NCI-H226 (cell line): ENCODE measurements around the gene ACOX1.

Experiments
- DNase-seq: peaks from one replicate; pipeline ENCODE4 v3.0.0-alpha.2; 2015

The ACOX1 gene

DNA sequence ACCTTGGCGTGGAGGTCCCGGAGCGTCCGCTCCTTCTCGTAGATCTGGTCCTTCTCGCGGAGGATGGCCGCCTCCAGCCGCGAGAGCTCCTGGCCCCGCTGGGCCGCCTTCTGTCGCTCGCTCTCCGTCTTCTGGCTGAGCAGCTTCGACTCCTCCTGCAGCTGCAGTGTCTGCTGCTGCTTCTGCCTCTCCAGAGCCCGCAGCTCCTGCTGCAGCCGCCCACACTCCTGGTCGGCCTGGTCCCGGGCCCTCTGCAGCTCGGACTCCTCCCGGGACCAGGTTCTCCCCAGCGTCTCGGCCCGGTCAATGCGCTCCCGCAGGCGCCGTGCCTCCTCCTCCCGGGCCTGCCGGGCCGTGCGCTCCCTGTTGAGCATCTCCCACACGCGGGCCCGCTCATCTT, 29.2 kb upstream of the ACOX1 start:
- DNase-seq, result no peak

DNA sequence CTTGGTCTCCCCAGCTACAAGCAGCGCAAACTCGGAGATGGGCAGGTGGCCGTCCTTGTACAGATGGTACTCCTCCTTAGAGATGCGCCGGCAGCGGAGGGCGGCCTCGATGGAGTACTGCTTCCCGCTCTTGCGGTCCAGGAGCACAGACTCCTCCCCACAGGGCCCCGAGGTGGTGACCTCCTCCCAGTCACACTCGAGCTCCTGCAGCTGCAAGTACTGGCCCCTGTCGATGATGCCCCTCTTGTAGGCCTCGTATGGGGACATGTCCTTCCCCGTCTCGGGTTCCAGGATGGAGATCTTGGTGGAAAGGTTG, 28.8 kb upstream of the ACOX1 start:
- no peak for DNase-seq

DNA sequence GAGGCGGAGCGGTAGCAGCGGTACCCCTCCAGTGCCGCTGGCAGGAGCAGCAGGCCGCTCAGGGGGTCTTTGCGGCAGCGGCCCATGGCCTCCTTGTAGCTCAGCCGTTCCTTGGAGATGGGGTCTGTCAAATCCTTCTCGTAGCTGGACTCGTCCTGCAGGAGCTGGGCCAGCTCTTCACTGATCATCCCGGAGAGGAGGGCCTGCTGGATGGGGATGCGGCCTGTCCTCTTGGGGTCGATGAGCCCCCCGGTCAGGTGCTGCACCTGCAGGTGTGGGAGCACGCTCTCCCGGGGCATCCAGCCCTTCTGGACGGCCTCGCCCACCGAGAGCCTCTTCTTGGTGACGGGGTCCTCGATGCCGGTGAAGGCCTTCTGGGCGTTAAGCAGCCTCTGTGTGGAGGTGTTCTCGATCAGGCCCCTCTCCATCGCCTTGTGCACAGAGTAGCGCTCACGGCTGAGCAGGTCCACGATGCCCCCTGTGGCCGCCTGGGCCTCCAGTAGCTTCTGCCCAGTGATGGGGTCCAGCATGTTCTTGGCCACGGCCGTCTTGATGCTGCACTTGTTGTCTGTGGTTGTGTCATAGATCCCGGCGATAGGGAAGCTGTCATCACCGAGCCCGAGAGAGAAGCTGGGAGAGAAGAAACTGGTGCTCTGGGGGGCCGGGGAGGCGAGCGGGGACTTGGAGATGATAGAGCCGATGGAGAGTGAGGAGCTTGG, 28.3 kb upstream of the ACOX1 start:
- DNase-seq, result no peak

DNA sequence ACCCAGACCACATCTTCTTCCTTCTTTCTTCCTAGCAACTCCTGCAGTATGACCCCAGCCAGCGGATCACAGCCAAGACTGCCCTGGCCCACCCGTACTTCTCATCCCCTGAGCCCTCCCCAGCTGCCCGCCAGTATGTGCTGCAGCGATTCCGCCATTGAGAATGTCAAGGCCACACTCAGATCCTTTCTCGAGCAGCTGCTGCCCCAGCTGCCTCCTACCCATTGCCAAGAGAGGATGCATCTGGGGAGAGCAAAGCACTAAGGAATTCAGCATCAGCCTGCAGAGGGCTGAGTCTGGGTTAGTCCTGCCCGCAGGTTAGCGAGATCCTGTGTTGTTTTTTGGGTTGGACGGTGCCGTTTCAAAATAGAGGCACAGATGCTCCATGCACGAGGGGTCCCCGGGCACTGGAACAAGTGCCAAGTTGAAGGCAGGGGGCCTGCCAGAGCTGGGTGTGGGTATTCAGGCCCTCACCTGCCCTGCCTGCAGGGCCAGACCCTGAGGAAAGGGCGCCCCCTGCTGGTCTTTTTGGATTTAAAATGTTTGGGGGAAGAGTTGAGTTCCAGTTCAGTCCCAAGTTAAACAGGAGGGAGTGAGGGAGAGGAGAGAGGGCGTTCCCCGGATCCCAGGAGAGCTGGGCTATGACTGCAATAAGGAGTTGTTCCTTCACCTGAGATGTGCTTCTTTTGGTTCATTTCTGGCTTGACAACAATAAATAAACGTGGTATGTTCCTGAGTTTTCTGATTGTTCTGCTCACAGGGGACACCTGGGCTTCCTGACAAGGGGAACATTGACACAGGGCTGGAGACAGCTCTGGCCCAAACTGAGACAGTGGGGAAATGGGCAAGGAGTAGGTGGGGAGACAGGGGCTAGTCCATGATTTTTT, 26.5 kb upstream of the ACOX1 start:
- DNase-seq, result peak; percentile 33

DNA sequence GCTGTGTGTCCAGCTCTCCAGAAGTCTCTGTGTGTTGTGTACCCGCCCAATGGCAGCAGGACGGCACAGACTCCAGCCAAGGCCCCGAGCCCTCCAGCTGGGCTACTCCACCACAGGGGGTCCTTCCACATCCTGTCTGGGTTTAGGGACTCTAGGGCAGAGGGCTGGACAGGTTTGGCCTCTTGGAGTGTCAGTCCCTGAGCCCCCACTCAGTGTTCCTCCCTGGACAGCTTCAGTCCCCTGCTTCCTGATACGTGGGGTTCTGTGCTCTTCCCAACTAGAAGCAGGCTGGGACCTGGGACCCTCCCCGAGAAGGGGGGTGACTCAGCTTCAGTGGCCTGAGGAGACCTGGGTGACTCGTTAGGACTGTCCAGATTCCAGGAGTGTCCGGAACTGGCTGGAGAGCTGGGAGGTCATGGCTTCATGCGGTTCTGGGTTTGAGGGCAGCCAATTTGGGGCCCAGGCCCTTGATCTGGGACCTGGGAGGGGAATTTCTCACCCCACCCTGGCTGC, 25.8 kb upstream of the ACOX1 start:
- DNase-seq, result no peak

DNA sequence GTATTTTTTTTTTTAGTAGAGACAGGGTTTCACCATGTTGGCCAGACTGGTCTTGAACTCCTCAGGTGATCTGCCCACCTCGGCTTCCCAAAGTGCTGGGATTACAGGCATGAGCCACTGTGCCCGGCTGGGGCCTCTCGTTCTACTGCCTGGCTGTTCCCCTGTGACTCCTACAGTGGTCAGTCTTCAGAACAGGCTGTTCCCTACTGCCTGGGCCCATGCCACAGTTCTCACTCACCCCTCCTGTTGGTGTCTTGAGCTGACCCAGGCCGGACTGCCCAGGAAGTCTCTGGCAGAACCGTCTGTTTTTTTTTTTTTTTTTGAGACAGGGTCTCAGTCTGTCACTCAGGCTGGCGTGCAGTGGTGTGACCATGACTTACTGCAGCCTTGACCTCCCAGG, 24.9 kb upstream of the ACOX1 start:
- DNase-seq, result no peak

DNA sequence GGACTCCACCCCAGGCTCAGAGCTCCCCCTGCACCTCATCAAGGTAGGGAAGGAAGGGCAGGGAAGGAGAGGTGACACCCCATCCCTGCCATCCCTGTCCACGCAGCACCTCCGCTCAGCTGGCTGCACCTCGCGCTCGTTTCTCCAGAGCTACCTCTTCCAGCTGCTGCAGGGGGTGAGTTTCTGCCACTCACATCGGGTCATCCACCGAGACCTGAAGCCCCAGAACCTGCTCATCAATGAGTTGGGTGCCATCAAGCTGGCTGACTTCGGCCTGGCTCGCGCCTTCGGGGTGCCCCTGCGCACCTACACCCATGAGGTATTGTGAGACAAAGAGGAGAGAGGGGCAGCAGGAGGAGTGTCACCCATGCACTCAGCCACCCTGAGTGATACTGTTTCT, 23.1 kb upstream of the ACOX1 start:
- no peak for DNase-seq

DNA sequence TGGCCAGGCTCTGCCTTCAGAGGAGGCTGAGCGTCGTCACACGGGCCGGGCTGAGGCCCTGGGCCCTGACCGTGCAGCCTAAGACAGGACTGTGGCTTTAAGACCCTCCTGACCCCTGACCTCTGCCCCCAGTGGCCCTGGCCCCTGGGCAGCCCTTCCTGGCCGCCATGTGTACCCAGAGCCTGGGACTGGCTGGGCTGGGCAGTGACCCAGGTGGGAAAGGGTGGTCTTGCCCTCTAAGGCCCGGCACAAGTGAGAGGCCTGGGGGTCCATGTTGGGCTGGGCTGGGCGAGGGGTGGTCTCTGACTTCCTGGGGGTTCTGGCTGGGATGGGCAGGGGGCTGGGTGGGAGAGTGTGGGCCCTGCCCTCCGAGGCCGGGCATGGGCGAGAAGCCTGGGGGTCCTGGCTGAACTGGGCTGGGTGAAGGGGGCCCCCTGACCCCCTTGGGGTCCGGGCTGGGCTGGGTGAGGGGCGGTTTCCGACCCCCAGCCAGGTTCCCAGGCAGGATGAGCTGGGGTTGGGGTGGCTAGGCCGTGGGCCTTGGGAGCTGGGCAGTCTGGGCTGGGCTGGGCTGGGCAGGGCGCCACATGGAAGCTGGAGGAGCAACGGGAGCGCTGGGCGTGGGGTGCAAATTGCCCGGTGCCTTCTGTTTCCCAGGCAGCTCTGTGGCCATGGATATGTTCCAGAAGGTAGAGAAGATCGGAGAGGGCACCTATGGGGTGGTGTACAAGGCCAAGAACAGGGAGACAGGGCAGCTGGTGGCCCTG, 22.0 kb upstream of the ACOX1 start, which contains the start of gene CDK3:
TSS of gene CDK3 (plus strand) at position 101 of the 767 bp plus-strand sequence. CDS start at position 672, 571 bp downstream.
- DNase-seq, result no peak

DNA sequence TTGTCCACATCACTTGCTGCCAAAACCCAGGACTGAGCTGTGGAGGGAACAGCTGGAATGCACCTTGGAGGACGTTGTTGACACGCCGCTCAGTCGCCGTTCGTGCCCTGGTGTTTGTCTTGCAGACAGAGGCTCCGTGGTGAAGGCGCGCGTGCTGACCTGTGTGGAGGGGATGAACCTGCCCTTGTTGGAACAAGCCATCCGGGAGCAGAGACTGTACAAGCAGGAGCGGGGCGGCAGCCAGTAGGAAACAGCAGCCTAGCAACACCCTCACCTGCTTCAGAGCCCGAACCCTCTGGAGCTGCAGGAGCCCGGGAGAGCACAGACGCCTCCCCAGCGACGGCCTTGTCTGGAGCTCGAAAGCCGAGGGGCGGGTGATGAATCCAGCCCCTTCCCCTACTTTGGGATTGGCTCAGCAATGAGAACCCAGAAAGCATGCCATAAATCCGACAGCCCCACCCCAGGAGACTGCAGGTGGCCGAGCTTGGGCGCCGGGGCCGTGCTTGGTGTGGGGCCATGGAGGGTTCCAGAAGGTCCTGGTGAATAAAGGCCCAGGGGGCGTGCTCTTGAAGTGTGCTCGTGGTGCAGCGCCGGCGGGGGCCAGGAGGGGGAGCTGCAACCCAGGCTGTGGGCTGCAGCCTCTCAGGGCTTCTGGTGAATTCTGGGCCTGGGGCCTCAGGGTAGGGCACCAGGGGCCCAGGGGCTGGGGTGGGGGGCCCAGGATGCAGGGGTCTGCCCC, 21.2 kb upstream of the ACOX1 start:
- DNase-seq, result no peak

DNA sequence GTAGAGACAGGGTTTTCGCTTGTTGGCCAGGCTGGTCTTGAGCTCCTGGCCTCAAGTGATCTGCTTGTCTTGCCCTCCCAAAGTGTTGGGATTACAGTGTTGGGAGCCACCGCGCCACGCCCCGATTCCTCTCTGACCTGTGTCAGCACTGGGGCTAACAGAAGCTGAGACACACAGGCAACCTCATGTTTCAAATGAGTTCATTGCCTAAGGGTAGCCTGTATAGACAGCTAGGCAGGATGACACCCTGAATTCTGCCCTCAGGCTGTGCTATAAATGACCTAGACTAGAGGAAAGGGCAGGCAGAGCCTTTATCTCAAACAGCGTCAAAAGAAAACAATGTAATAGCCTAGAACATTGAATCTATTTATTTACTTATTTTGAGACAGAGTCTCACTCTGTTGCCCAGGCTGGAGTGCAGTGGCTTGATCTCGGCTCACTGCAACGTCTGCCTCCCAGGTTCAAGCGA, 19.4 kb upstream of the ACOX1 start:
- peak; percentile 28 for DNase-seq

DNA sequence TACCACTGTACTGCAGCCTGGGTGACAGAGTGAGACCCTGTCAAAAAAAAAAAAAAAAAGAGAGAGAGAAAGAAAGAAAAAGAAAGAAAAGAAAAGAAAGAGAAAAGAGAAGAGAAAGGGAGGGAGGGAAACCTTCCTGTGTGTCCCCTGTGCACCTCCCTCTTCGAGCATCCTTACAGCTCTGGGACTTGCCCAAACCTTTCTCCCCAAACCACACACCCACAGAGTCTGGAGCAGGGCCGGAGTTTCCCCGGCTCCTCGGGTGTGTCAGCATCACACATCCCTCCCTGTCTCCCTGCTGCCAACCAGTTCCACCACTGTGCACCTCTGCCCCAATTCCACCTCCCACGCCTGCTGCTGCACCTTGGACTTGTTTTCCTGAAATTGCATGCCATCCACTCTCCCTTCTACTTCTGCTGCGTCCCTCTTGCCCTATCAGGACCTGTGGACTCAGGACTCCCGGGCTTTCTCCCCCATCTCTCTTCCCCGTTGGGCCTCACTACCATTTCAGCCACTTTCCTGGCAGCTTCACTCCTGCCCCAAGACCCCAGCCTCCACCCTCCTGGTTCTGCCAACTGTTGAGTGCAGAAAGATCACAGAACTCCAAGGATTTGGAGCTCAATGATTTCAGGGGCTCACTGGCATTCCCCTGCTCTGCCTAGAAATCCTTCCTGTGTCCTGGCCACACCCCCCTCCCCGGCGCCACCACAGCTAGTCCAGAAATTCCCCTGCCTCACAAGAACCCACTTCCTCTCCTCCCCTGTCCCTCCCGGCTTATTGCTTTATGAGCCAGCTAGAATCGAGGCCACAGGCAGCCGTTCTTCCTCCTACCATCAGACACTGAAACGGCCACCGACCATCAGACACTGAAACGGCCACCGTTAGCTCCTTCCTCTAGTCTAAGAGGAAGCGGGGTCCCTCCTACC, 18.0 kb upstream of the ACOX1 start:
- DNase-seq, result peak; percentile 55

DNA sequence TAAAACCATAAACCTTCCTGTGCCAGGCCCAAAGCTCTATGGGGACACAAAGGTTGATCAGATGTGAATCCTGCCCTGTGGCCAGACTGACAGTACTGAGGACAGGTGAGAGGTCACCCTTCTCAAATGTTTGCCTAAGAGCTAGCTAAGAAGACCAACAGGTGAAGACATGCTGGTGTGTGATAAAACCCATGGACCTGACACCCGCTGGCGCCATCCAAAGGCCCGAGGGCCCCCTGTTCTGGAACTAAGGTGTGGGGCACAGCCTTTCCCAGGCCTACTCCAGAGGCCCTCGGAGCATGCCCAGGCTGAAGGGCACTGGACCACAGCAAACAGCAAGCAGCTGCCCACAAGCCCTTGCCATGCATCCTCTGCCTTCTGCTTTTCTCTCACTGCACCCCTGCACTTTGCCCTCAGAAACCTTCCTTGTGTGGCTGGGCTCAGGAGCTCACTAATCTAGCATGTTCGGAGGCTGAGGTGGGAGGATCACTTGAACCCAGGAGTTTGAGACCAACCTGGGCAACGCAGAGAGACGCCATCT, 16.5 kb upstream of the ACOX1 start:
- no peak for DNase-seq

DNA sequence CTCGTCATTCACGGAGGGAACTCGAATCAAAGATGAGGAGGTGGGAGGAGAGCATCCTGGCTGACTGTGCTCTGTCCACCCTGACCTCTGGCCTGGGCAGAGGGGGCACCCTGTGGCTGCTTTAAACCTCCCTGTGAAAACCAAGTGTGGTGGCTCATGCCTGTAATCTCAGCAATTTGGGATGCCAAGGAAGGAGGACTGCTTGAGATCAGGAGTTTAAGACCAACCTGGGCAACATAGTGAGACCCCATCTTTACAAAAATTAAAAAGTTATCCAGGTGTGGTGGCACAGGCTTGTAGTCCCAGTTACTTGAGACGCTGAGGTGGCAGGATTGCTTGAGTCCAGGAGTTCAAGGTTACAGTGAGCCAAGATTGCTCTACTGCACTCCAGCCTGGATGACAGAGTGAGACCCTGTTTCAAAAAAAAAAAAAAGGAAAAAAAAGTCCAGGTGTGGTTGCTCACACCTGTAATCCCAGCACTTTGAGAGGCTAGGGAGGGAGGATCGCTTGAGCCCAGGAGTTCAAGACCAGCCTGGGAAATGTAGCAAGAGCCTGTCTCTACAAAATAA, 15.9 kb upstream of the ACOX1 start:
- DNase-seq, result no peak

DNA sequence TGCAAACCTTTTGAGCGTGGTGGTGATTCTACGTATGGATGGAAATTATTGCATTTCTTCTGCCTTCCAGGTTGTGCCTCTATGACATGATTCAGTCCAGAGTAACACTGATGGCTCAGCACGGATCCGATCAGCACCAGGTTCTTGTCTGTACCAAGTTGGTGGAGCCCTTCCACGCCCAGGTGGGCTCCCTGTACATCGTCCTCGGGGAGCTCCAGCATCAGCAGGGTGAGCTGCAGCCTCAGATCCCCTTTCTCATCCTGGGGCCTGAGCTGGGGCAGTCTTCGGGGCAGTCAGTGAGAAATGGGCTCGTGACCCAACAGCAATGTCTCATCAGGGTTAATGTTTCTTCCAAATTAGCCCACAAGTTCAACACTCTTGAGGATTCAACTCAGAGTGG, 12.4 kb upstream of the ACOX1 start:
- no peak for DNase-seq

DNA sequence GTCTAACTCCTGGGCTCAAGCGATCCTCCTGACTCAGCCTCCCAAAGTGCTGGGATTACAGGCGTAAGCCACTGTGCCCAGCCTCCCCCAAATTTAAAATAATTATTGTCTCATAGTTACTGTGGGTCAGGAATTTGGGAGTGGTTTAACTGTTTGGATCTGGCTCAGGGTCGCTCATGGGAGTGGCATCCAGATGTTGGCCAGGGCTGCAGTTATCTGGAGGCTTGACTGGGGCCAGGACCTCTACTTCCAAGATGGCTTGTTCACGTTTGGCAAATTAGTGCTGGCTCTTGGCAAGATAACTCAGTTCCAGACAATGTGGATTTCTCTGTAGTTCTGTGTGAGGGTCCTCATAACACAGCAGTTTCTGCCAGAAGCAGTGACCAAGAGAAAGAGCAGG, 8.1 kb upstream of the ACOX1 start:
- DNase-seq, result no peak

DNA sequence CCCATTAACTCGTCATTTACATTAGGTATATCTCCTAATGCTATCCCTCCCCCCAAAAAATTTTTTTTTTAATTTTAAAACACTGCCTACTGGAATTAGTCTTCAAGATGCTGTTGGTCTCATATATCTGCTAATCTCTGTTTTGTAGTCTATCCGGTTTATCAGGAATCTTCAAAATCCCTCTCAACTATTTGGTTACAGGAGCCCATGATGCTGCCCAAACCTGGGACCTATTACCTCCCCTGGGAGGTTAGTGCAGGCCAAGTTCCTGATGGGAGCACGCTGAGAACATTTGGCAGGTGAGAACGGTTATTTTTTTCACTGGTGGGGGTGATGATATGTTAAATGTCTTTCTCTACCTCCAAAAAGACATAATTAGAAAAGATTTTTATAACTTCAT, 7.0 kb upstream of the ACOX1 start:
- DNase-seq, result no peak

DNA sequence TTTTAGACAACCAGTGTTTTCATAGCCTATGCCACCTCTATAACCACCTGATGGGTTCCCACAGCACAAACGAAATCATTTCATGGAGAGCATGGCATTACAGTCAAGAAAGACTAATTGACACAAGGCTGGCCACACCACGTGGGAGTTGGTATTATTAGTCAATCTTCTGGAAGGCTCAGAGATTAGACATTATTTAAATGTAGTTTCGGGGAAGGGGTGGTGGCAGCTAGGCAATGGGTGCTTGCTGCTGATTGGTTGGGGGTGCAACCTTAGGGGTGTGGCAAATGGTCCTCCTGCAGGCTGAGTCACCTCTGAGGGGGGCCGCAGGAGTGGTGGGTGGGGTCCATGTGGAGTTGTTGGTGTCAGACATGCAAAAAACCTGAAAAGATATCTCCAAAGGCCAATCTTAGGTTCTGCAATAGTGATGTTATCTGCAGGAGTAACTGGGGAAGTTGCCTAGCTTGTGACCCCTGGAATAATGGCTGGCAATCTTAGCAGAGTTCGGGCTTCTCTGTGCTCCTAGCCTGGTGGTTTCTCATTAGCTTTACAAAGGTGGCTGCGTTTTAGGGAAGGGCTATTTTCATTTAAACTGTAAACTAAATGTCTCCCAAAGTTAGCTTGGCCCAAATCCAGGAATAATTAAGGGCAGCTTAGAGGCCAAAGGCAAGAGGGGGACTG, 4.7 kb upstream of the ACOX1 start:
- DNase-seq, result peak; percentile 73

DNA sequence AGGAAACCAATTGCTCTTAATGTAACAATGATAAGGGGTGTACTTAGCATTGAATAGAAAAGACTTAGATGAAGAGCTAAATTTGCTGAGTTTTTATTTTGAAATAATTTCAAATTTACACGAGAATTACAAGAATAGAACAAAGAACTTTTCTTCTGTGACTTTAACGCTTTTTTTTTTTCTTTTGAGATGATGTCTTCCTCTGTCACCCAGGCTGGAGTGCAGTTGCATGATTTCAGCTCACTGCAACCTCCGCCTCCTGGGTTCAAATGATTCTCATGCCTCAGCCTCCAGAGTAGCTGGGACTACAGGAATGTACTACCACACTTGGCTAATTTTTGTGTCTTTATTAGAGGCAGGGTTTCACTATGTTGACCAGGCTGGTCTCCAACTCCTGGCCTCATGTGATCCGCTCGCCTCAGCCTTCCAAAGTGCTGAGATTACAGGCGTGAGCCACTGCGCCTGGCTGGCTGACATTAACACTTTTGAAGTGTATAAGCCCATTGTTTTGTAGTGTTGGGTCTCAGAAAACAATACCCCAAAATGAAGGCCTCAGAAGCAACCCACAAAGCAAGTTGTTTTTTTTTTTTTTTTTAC, 2.2 kb upstream of the ACOX1 start:
- DNase-seq, result no peak

DNA sequence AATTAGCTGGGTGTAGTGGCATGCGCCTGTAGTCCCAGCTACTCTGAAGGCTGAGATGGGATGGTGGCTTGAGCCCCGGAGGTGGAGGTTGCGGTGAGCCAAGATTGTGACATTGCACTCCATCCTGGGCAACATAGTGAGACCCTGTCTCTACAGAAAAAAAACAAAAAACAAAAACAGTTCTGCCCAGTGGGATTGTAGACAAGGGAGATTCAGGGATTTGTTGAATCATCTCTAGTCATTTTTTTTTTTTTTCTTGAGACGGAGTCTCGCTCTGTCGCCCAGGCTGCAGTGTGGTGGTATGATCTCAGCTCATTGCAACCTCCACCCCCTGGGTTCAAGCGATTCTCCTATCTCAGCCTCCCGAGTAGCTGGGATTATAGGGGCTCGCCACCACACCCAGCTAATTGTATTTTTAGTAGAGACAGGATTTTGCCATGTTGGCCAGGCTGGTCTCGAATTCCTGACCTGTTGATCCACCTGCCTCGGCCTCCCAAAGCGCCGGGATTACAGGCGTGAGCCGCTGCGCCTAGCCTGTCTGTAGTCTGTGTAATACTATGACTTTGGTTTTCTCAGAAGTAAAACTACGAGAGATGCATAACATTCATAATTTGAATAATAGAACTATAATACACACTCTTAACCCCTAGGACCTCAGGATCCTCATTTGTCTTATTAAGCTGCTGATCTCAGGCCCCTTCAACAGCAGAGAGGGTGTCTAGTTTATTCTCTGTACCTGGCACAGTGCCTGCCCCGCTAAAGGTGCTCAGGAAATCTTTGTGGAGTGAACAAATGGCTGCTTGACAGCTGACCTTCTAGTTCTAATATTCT, 1.4 kb upstream of the ACOX1 start:
- no peak for DNase-seq
